GM12891 (cell line): Measurements from ENCODE around the gene EXOSC9.

Experiments
- PAX5 ChIP-seq: IDR thresholded peaks from 2 replicates; pipeline ENCODE4 v1.6.1; 2011; ENCODE audit warnings: low read length, moderate library complexity, mild to moderate bottlenecking; ENCODE audit not compliant: insufficient read depth, severe bottlenecking
- POLR2A ChIP-seq: IDR thresholded peaks from 2 replicates; pipeline ENCODE4 v1.6.1; 2011; ENCODE audit warnings: low read depth, low read length, control low read depth
- POLR2AphosphoS5 ChIP-seq: IDR thresholded peaks from 2 replicates; pipeline ENCODE4 v1.6.1; 2011; ENCODE audit warnings: low read depth, low read length, control low read depth
- POU2F2 ChIP-seq: IDR thresholded peaks from 2 replicates; pipeline ENCODE4 v1.6.1; 2011; ENCODE audit warnings: low read depth, mild to moderate bottlenecking, control low read depth, low read length, moderate library complexity
- TAF1 ChIP-seq: IDR thresholded peaks from 2 replicates; pipeline ENCODE4 v1.6.1; 2011; ENCODE audit warnings: low read depth, low read length, control low read depth

- TF ChIP-seq POLR2A (no peak), POLR2AphosphoS5 (no peak), TAF1 (no peak), POU2F2 (no peak), PAX5 (no peak)
These were observed 23.5 kb upstream of the EXOSC9 start for GRCh38 chr4:121777625-121778024.
